Endothelial cell of umbilical vein (primary cell): Measurements from ENCODE around the gene TNS2. TPM values are rescaled to one million over a fixed set of nuclear protein-coding genes. Genes with fewer than 3 reads are reported as not detected.

ENCODE experiments used
- BruUV-seq: library from RNA; stranded (reverse); fragments of 400-500 nt; replicated peaks from 2 replicates; lab custom pipeline; 2021; lab: Mats Ljungman, UMichigan
- CTCF ChIA-PET: fragments of 300-600, 350-600 bp; sonication (Branson Sonifier 250); formaldehyde crosslinking; loops from one replicate; lab custom pipeline; 2021; ENCODE audit warnings: antibody characterized with exemption, inconsistent platforms; lab: Charles Lee
- POLR2A ChIA-PET: fragments of 300-600, 350-600 bp; sonication (Branson Sonifier 250); formaldehyde crosslinking; loops from one replicate; lab custom pipeline; 2021; ENCODE audit warnings: antibody characterized with exemption, inconsistent platforms; lab: Charles Lee
- DNase-seq: peaks from one replicate; pipeline ENCODE4 v3.0.0-alpha.2; 2011; ENCODE audit warnings: low read depth, low spot score
- FAIRE-seq: peaks from 2 replicates; lab custom pipeline; 2011; peaks lifted over from hg19 to GRCh38; lab: Jason Lieb, UNC
- H2AFZ ChIP-seq: 2 replicates; pipeline ENCODE4 v1.6.0; 2012; ENCODE audit warnings: low read depth, low read length, control low read depth, inconsistent platforms
- H3K27ac ChIP-seq: 2 replicates; pipeline ENCODE4 v1.5.1; 2011; ENCODE audit warnings: low read depth, mild to moderate bottlenecking, control low read depth, low read length, moderate library complexity; ENCODE audit not compliant: insufficient read depth
- H3K27me3 ChIP-seq, 2 experiments: 2 replicates each; pipeline versions ENCODE4 v1.6.0 to v1.6.1; 2011; ENCODE audit warnings: low read length in 2 of 2, mixed read lengths in 1 of 2; ENCODE audit not compliant: control insufficient read depth in 2 of 2, insufficient read depth in 2 of 2
- H3K36me3 ChIP-seq, 2 experiments: 2 replicates in 1 of 2; 3 replicates in 1 of 2; pipeline ENCODE4 v1.5.1; 2011; ENCODE audit warnings: low read length in 2 of 2, mild to moderate bottlenecking in 1 of 2, moderate library complexity in 1 of 2; ENCODE audit not compliant: control insufficient read depth in 2 of 2, insufficient read depth in 2 of 2; ENCODE audit errors: extremely low read depth in 1 of 2
- H3K4me1 ChIP-seq: 3 replicates; pipeline ENCODE4 v1.5.1; 2011; ENCODE audit warnings: mild to moderate bottlenecking, low read length; ENCODE audit not compliant: control insufficient read depth, insufficient read depth; ENCODE audit errors: extremely low read depth
- H3K4me2 ChIP-seq: 2 replicates; pipeline ENCODE4 v1.6.1; 2011; ENCODE audit warnings: low read length, control low read depth, mixed read lengths; ENCODE audit not compliant: insufficient read depth
- H3K4me3 ChIP-seq, 3 experiments: fragments of 200-600 bp in 1 of 3; sonication (generic), shearing (Covaris generic) in 1 of 3; replicated peaks in 1 of 3; 2 replicates each; pipeline ENCODE4 v1.5.1; 2011 to 2016; ENCODE audit warnings: control low read depth in 3 of 3, low read length in 3 of 3, mild to moderate bottlenecking in 2 of 3, inconsistent platforms in 1 of 3, low read depth in 1 of 3, moderate library complexity in 1 of 3; ENCODE audit not compliant: insufficient read depth in 1 of 3
- H3K79me2 ChIP-seq: 2 replicates; pipeline ENCODE4 v1.6.0; 2012; ENCODE audit warnings: low read length, inconsistent platforms; ENCODE audit not compliant: control insufficient read depth, insufficient read depth
- H3K9ac ChIP-seq: replicated peaks from 2 replicates; pipeline ENCODE3; 2011; ENCODE audit warnings: low read length, control low read depth; ENCODE audit not compliant: insufficient read depth; ENCODE audit errors: extremely low read depth
- H3K9me1 ChIP-seq: replicated peaks from 3 replicates; pipeline ENCODE4 v1.6.0; 2011; ENCODE audit warnings: mild to moderate bottlenecking, low read length; ENCODE audit not compliant: control insufficient read depth, insufficient read depth; ENCODE audit errors: extremely low read depth
- H3K9me3 ChIP-seq: replicated peaks from 2 replicates; pipeline ENCODE4 v1.5.1; 2012; ENCODE audit warnings: low read length, inconsistent platforms; ENCODE audit not compliant: control insufficient read depth, insufficient read depth
- H4K20me1 ChIP-seq: replicated peaks from 2 replicates; pipeline ENCODE3; 2011; ENCODE audit warnings: mild to moderate bottlenecking, low read length; ENCODE audit not compliant: control insufficient read depth, insufficient read depth; ENCODE audit errors: extremely low read depth
- EZH2 ChIP-seq: IDR thresholded peaks from 2 replicates; pipeline ENCODE4 v1.6.1; 2012; ENCODE audit warnings: borderline replicate concordance, low read depth, mild to moderate bottlenecking, moderate library complexity, low read length, inconsistent platforms; ENCODE audit not compliant: severe bottlenecking
- FOS ChIP-seq: IDR thresholded peaks from 2 replicates; pipeline ENCODE4 v1.6.1; 2011; ENCODE audit warnings: mild to moderate bottlenecking, low read length, moderate library complexity, borderline replicate concordance; ENCODE audit not compliant: insufficient read depth
- GATA2 ChIP-seq: IDR thresholded peaks from 2 replicates; pipeline ENCODE4 v1.7.0; 2011; ENCODE audit warnings: low read depth, mild to moderate bottlenecking, moderate library complexity, mixed read lengths, low read length; ENCODE audit not compliant: insufficient read length, insufficient read depth
- JUN ChIP-seq: IDR thresholded peaks from 2 replicates; pipeline ENCODE4 v1.6.1; 2011; ENCODE audit warnings: borderline replicate concordance, low read depth; ENCODE audit not compliant: insufficient read length, insufficient read depth
- MAX ChIP-seq: IDR thresholded peaks from 2 replicates; pipeline ENCODE4 v1.6.1; 2011; ENCODE audit not compliant: insufficient read depth, insufficient read length
- MYC ChIP-seq: IDR thresholded peaks from one replicate; pipeline ENCODE4 v1.6.1; 2011; ENCODE audit warnings: mild to moderate bottlenecking, low read depth, low read length
- POLR2A ChIP-seq: IDR thresholded peaks from 2 replicates; pipeline ENCODE4 v1.6.1; 2012; ENCODE audit warnings: low read depth, mild to moderate bottlenecking, control low read depth, low read length
- POLR2AphosphoS5 ChIP-seq: IDR thresholded peaks from 2 replicates; pipeline ENCODE4 v1.6.1; 2012; ENCODE audit warnings: low read depth, mild to moderate bottlenecking, control low read depth, low read length, moderate library complexity; ENCODE audit not compliant: insufficient read depth
- dilution Hi-C: fragments of 300-500 bp; cut with MboI; formaldehyde crosslinking; loops from one replicate; pipeline ENCODE4 v1.15.0; 2019; ENCODE audit warnings: low sequenced_read_pairs; ENCODE audit not compliant: extremely low pct_ligation_motif_present
- intact Hi-C: fragments of 100-400 bp; cut with micrococcal nuclease; formaldehyde crosslinking; loops from one replicate; pipeline ENCODE4 v1.10.0; 2022
- polyA plus RNA-seq, 4 experiments: library from polyadenylated mRNA; depleted of rRNA in 3 of 4; stranded (reverse) in 3 of 4; unstranded in 1 of 4; fragments of >200 nt; gene quantifications; 2 replicates each; pipeline versions ENCODE4 v1.2.1 to v1.2.3, GENCODE V29; 2011 to 2012; ENCODE audit warnings: missing spikeins in 1 of 4
- total RNA-seq: library from RNA; stranded (reverse); gene quantifications from 2 replicates; pipeline ENCODE4 v1.2.3, GENCODE V29; 2021
- TF ChIP-seq, protein P1 (sequence below), 2 donors: IDR thresholded peaks; 1 replicate in 1 of 2; 2 replicates in 1 of 2; pipeline ENCODE4 v1.5.1; 2011; ENCODE audit warnings: low read length in 2 of 2, mild to moderate bottlenecking in 2 of 2, moderate library complexity in 2 of 2, control low read depth in 1 of 2, inconsistent platforms in 1 of 2, low read depth in 1 of 2; ENCODE audit not compliant: insufficient read depth in 1 of 2; ENCODE audit errors: extremely low read depth in 1 of 2

TNS2 gene
- total and polyA plus RNA-seq, 2 donors (not counting 3 experiments of a cell fraction or from before 2014, with no cell fraction given) = 84.5 to 106 TPM

GRCh38 chr12:53074283-53074998, 24.6 kb downstream of the TNS2 start:
- no peak overlapping the region for H3K9ac ChIP-seq
- H3K79me2 ChIP-seq = peaks cover 11% of the 10 kb centered on the region
- no peak overlapping the region for H3K4me3 ChIP-seq
- H3K36me3 ChIP-seq = peaks cover 0 to 22% of the 10 kb centered on the region in 2 experiments
- TF ChIP-seq JUN (no peak), POLR2A (no peak), FOS (no peak), POLR2AphosphoS5 (no peak), MYC (no peak), MAX (no peak), EZH2 (no peak), GATA2 (no peak)
- TF ChIP-seq, protein P1, sequence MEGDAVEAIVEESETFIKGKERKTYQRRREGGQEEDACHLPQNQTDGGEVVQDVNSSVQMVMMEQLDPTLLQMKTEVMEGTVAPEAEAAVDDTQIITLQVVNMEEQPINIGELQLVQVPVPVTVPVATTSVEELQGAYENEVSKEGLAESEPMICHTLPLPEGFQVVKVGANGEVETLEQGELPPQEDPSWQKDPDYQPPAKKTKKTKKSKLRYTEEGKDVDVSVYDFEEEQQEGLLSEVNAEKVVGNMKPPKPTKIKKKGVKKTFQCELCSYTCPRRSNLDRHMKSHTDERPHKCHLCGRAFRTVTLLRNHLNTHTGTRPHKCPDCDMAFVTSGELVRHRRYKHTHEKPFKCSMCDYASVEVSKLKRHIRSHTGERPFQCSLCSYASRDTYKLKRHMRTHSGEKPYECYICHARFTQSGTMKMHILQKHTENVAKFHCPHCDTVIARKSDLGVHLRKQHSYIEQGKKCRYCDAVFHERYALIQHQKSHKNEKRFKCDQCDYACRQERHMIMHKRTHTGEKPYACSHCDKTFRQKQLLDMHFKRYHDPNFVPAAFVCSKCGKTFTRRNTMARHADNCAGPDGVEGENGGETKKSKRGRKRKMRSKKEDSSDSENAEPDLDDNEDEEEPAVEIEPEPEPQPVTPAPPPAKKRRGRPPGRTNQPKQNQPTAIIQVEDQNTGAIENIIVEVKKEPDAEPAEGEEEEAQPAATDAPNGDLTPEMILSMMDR (IDR thresholded peaks at IDR 0.05; ENCODE audit: extremely low read depth in 1 of 2, insufficient read depth in 1 of 2, low read depth in 1 of 2, low read length in 2 of 2) = no peak
- CTCF ChIA-PET = interaction anchor here (14.2 kb wide), 1 partner anchor 26 kb away, joined by 463 read pairs; the partner anchor contains the start of genes IGFBP6 and SOAT2
- no peaks in the 10 kb centered on the region for H3K9me3 ChIP-seq
- H4K20me1 ChIP-seq = no peaks in the 10 kb centered on the region
- H2AFZ ChIP-seq = no peak overlapping the region
- H3K27ac ChIP-seq = no peak overlapping the region
- H3K27me3 ChIP-seq = no peaks in the 10 kb centered on the region
- intact Hi-C loops = no loop called here
- H3K4me1 ChIP-seq = peaks cover 21% of the 10 kb centered on the region
- FAIRE-seq (no peak), DNase-seq (no peak)
- no peaks in the 10 kb centered on the region for H3K9me1 ChIP-seq
- H3K4me2 ChIP-seq = no peak overlapping the region
- POLR2A ChIA-PET = no interaction called here
- dilution Hi-C loops = no loop called here
- BruUV-seq = no TSS peak
